ENCODE data around the gene DUSP22.
A peak's percentile ranks its signal among the peaks of the same experiment; 100 is the strongest.
"Not testable (repeated sequence)": the region's sequence is repeated elsewhere in the genome, so short reads cannot be mapped to it uniquely, and the experiment has no call there.

DUSP22 gene

DNA sequence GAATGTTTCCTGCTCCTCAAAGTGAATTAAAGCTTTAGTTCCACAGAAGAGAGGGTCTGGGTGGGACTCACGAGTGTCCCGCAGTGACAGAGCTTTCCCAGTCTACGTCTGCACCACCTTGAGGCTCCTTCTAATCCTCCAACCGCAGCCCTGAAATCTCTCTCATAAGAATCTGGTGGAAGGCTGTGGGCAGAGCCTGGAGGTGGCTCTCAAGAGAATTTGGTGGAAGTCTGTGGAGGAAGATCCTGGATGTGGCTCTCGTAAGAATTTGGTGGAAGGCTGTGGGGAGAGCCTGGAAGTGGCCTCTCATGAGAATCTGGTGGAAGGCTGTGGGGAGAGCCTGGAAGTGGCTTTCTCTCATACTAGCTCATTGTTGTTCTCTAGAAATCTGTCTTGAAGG is 13.8 kb upstream of the DUSP22 start:
- no peak overlapping the region for H3K4me2 ChIP-seq
- H3K4me3 ChIP-seq, result no peak overlapping the region
- H3K4me1 ChIP-seq, result no peaks in the 10 kb centered on the region
- H3K9ac ChIP-seq, result no peak overlapping the region
- no peaks in the 10 kb centered on the region for H3K27me3 ChIP-seq
- TF ChIP-seq Cebpa-rat (IDR thresholded peaks at IDR 0.05), result no peak
- H4K20me1 ChIP-seq, result no peaks in the 10 kb centered on the region
- no peaks in the 10 kb centered on the region for H3K36me3 ChIP-seq
- H3K27ac ChIP-seq, result no peak overlapping the region
- H3K9me3 ChIP-seq, result 0 out of 2 replicates have a peak, but pooled peaks cover 3% of the 10 kb centered on the region

DNA sequence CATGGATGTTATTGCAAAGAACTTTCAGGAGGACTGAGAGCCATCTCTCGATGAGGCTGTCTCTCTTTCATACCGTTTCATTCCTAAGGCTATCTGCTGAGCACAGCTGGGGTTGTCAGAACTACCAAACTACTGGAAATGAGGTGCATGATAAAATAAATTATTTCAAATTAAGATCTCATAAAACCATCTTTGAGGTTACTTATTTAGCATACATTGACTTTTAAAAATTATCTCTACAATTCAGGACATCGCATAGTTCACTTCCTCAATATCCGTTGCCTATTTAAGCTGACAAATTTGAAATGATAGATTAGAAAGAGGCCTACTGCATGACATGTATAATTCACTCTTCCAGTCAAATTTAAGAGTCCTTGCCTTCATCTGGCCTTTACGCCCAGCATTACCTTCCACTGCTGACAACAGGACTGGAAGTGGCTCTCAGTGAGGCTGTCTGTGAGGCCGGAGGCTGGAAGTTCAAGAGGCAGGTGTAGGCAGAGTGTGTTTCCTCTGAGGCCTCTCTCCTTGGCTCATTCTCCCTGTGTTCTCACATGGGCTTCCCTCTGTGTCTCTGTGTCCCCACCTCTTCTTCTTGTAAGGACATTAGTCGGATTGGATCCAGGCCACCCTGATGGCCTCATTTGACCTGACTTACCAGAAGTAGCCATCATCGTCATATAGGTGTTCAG is 12.8 kb upstream of the DUSP22 start:
- H3K4me1 ChIP-seq, result no peaks in the 10 kb centered on the region
- no peaks in the 10 kb centered on the region for H3K27me3 ChIP-seq
- H3K36me3 ChIP-seq, result no peaks in the 10 kb centered on the region
- no peak overlapping the region for H3K27ac ChIP-seq
- H3K9me3 ChIP-seq, result 0 out of 2 replicates have a peak, but pooled peaks cover 3% of the 10 kb centered on the region
- no peak overlapping the region for H3K9ac ChIP-seq
- no peak overlapping the region for H3K4me3 ChIP-seq
- no peaks in the 10 kb centered on the region for H4K20me1 ChIP-seq
- no peak overlapping the region for H3K4me2 ChIP-seq
- no peak for TF ChIP-seq Cebpa-rat (IDR thresholded peaks at IDR 0.05)

GRCh38 chr6:280775-281468 is 11.4 kb upstream of the DUSP22 start:
- no peak for TF ChIP-seq Cebpa-rat (IDR thresholded peaks at IDR 0.05)
- peaks cover 3% of the 10 kb centered on the region; the same call in 1 of the 2 replicates for H3K4me1 ChIP-seq

DNA sequence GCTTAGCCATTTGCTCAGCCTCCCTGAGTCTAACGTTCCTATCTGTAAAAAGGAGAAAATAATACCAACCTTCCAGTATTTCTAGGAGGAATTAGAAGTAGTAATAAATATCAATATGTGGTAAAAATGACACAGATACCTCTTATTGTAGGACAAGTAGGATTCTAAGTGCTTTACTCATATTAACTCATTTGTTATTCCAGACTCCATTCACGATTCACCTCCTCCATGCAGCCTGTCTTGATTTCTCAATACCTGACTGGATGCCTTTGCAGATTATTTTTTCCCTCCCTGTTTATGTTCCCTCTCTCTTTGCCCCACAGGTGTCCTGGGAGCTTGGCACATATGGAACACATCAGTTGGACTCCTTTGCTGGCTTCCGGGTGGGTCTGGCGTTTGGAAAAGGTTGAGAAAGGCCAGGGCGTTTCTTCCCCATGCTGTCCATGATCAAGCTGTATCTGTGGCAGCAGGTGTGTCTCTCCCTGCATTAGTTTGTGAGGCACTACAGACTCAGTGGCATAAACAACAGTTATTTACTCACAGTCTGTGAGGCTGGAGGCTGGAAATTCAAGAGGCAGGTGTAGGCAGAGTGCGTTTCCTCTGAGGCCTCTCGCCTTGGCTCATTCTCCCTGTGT is 10.7 kb upstream of the DUSP22 start:
- Histone ChIP-seq H3K36me3 (no peaks in the 10 kb centered on the region), H3K4me1 (peaks cover 10% of the 10 kb centered on the region), H3K27ac (no peak overlapping the region), H3K9me3 (0 out of 2 replicates have a peak, but pooled peaks cover 3% of the 10 kb centered on the region), H3K9ac (no peak overlapping the region), H3K4me2 (no peak overlapping the region), H4K20me1 (no peaks in the 10 kb centered on the region), H3K4me3 (no peak overlapping the region), H3K27me3 (no peaks in the 10 kb centered on the region)
- no peak for TF ChIP-seq Cebpa-rat (IDR thresholded peaks at IDR 0.05)

More at GRCh38 chr6:280775-281468, 11.4 kb upstream of the DUSP22 start:
- Histone ChIP-seq H4K20me1 (no peaks in the 10 kb centered on the region), H3K36me3 (no peaks in the 10 kb centered on the region), H3K4me3 (no peak overlapping the region), H3K27ac (no peak overlapping the region), H3K9ac (no peak overlapping the region), H3K27me3 (no peaks in the 10 kb centered on the region), H3K4me2 (no peak overlapping the region), H3K9me3 (0 out of 2 replicates have a peak, but pooled peaks cover 3% of the 10 kb centered on the region)

- H3K27me3 ChIP-seq, result no peaks in the 10 kb centered on the region
- 0 out of 2 replicates have a peak, but pooled peaks cover 3% of the 10 kb centered on the region for H3K9me3 ChIP-seq
- H3K36me3 ChIP-seq, result no peaks in the 10 kb centered on the region
- no peak overlapping the region for H3K9ac ChIP-seq
- H4K20me1 ChIP-seq, result no peaks in the 10 kb centered on the region
- H3K4me1 ChIP-seq, result peaks cover 17% of the 10 kb centered on the region
- TF ChIP-seq Cebpa-rat (IDR thresholded peaks at IDR 0.05), result no peak
- no peak overlapping the region for H3K4me3 ChIP-seq
- H3K4me2 ChIP-seq, result no peak overlapping the region
- no peak overlapping the region for H3K27ac ChIP-seq
Measured at GRCh38 chr6:282177-282866, 10.0 kb upstream of the DUSP22 start.

DNA sequence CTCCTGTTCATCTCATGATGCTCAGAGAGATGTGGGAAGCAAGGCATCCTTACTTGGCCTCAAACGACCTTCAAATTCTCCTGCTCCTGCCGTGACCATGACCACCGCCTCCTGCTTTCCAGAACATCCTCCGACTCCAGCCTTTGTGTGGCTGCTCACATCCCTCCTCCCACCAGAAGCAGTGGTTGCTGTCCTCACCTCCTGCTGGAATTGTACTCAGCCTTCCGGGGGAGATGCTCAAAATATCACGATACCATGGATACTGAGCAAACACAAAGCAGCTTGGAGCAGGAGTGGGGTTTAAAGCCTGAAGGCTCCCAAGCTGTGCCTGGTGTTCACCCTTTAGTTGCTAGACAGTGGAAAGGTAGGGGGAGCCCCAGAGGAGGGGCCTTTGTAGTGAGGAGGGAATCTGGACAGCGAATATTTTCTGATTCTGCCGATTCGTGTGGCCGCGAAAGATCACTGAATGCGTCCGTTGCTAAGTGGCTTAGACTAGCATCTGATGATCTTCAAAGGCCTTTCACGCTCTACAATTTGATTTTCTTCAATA is 9.3 kb upstream of the DUSP22 start:
- Histone ChIP-seq H3K36me3 (no peaks in the 10 kb centered on the region), H3K4me1 (peaks cover 23% of the 10 kb centered on the region), H3K27me3 (no peaks in the 10 kb centered on the region), H3K27ac (no peak overlapping the region), H3K4me3 (no peak overlapping the region), H4K20me1 (no peaks in the 10 kb centered on the region), H3K4me2 (no peak overlapping the region), H3K9ac (no peak overlapping the region), H3K9me3 (0 out of 2 replicates have a peak, but pooled peaks cover 3% of the 10 kb centered on the region)
- no peak for TF ChIP-seq Cebpa-rat (IDR thresholded peaks at IDR 0.05)

DNA sequence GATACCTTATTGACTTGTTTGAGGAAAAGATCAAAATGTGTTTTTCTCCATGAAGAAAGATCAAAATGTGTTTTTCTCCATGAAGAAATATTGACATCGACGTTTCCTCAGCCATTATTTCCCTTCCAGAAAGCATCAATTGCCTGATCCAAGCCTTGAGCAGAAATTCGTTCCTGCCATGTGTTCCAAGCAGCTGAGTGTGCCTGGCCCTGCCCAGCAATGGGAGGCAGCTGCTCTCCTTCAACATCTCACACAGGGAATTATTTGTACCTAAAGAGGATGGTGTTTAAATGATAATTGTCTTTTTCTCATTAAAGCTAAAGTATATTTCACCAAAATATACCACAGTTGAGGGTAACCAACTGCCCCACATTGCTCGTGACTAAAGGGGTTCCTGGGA is 7.8 kb upstream of the DUSP22 start:
- TF ChIP-seq Cebpa-rat (IDR thresholded peaks at IDR 0.05), result no peak
- 0 out of 2 replicates have a peak, but pooled peaks cover 3% of the 10 kb centered on the region for H3K9me3 ChIP-seq
- H4K20me1 ChIP-seq, result no peaks in the 10 kb centered on the region
- H3K4me1 ChIP-seq, result peaks cover 27% of the 10 kb centered on the region
- H3K4me2 ChIP-seq, result no peak overlapping the region
- H3K4me3 ChIP-seq, result no peak overlapping the region
- H3K27ac ChIP-seq, result no peak overlapping the region
- no peaks in the 10 kb centered on the region for H3K27me3 ChIP-seq
- H3K9ac ChIP-seq, result no peak overlapping the region
- H3K36me3 ChIP-seq, result no peaks in the 10 kb centered on the region

- H3K9ac ChIP-seq, result no peak overlapping the region
- H3K4me2 ChIP-seq, result no peak overlapping the region
- H3K27me3 ChIP-seq, result no peaks in the 10 kb centered on the region
- H4K20me1 ChIP-seq, result no peaks in the 10 kb centered on the region
- H3K9me3 ChIP-seq, result 0 out of 2 replicates have a peak, but pooled peaks cover 3% of the 10 kb centered on the region
- peaks cover 29% of the 10 kb centered on the region for H3K4me1 ChIP-seq
- no peak overlapping the region for H3K27ac ChIP-seq
- H3K36me3 ChIP-seq, result no peaks in the 10 kb centered on the region
- TF ChIP-seq Cebpa-rat (IDR thresholded peaks at IDR 0.05), result no peak
- no peak overlapping the region for H3K4me3 ChIP-seq
Measured at GRCh38 chr6:285030-285771, 7.1 kb upstream of the DUSP22 start.

DNA sequence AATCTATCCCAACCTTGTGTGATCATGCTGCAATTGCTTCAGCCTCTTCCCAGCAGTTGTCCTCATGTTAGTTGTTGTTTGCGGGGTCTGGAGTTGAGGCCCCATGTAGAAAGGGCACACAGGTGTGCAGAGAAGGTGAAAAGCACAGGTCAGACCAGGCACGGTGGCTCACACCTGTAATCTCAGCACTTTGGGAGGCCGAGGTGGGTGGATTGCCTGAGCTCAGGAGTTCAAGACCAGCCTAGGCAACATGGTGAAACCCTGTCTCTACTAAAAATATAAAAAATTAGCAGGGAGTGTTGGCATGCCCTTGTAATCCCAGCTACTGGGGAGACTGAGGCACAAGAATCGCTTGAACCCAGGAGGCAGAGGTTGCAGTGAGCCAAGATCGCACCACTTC is 6.4 kb upstream of the DUSP22 start:
- H3K36me3 ChIP-seq, H3K4me3 ChIP-seq, H3K9ac ChIP-seq, H3K27me3 ChIP-seq, H3K9me3 ChIP-seq, H4K20me1 ChIP-seq, H3K27ac ChIP-seq: not testable (repeated sequence)
- peaks cover 36% of the 10 kb centered on the region for H3K4me1 ChIP-seq
- peak overlapping the region; percentile 77 for H3K4me2 ChIP-seq

Data from BLaER1 (cell line).